HG03520 (cell line): ENCODE results near the gene TYRP1.

Source experiments
- ATAC-seq: cut with Tn5 transposase; IDR thresholded peaks from one replicate; pipeline ENCODE4 v1.9.1; 2021; ENCODE audit warnings: mild to moderate bottlenecking, moderate library complexity; ENCODE audit not compliant: unreplicated experiment

Gene TYRP1

GRCh38 chr9:12730198-12730597 lies 37.0 kb downstream of the TYRP1 start:
- no peak for ATAC-seq

GRCh38 chr9:12730927-12731326 lies 37.7 kb downstream of the TYRP1 start:
- no peak for ATAC-seq

- ATAC-seq, result no peak
Measured at GRCh38 chr9:12732971-12733370, 39.8 kb downstream of the TYRP1 start.

GRCh38 chr9:12735665-12736064 lies 42.5 kb downstream of the TYRP1 start:
- ATAC-seq, result no peak

- ATAC-seq, result no peak
Measured at GRCh38 chr9:12737871-12738270, 44.7 kb downstream of the TYRP1 start.

- ATAC-seq, result no peak
Measured at GRCh38 chr9:12739014-12739652, 45.9 kb downstream of the TYRP1 start.

- ATAC-seq, result no peak
Measured at GRCh38 chr9:12740845-12741244, 47.7 kb downstream of the TYRP1 start.

GRCh38 chr9:12748016-12748415 lies 54.8 kb downstream of the TYRP1 start:
- no peak for ATAC-seq

- no peak for ATAC-seq
Measured at GRCh38 chr9:12748954-12749353, 55.8 kb downstream of the TYRP1 start.

- no peak for ATAC-seq
Measured at GRCh38 chr9:12753931-12754330, 60.7 kb downstream of the TYRP1 start.

GRCh38 chr9:12759761-12760160 lies 66.6 kb downstream of the TYRP1 start:
- no peak for ATAC-seq
